ENCODE results near the gene ILKAP.
A peak's percentile ranks its signal among the peaks of the same experiment; 100 is the strongest.

Gene ILKAP

GRCh38 chr2:238243496-238244076 lies 40.1 kb upstream of the ILKAP start:
- no peak overlapping the region for H3K4me3 ChIP-seq (ENCODE audit: low read depth in 1 of 5, low read length in 5 of 5)
- H3K27me3 ChIP-seq (ENCODE audit: control insufficient read depth in 5 of 5, insufficient read depth in 4 of 5, low read length in 5 of 5): peaks cover 0 to 10% (median 4%) of the 10 kb centered on the region in 5 donors
- no peak overlapping the region for H3K9ac ChIP-seq (ENCODE audit: low read length in 5 of 5)
- peaks cover 8 to 41% (median 24%) of the 10 kb centered on the region in 5 donors for H3K4me1 ChIP-seq (ENCODE audit: control insufficient read depth in 5 of 5, insufficient read depth in 5 of 5, low read length in 5 of 5)
- H3K36me3 ChIP-seq (ENCODE audit: control insufficient read depth in 5 of 5, insufficient read depth in 5 of 5, low read length in 5 of 5): peaks cover 7 to 35% (median 30%) of the 10 kb centered on the region in 5 donors
- no peak overlapping the region for H3K27ac ChIP-seq (ENCODE audit: low read depth, low read length)
- H3K9me3 ChIP-seq (ENCODE audit: control insufficient read depth in 5 of 5, low read length in 5 of 5): peaks cover 0 to 3% (median 0%) of the 10 kb centered on the region in 5 donors

GRCh38 chr2:238242731-238243495 lies 39.4 kb upstream of the ILKAP start:
- H3K27ac ChIP-seq (ENCODE audit: low read depth, low read length): no peak overlapping the region
- no peak overlapping the region for H3K9ac ChIP-seq (ENCODE audit: low read length in 5 of 5)
- peaks cover 0 to 3% (median 0%) of the 10 kb centered on the region in 5 donors for H3K9me3 ChIP-seq (ENCODE audit: control insufficient read depth in 5 of 5, low read length in 5 of 5)
- peaks cover 0 to 13% (median 4%) of the 10 kb centered on the region in 5 donors for H3K27me3 ChIP-seq (ENCODE audit: control insufficient read depth in 5 of 5, insufficient read depth in 4 of 5, low read length in 5 of 5)
- peak overlapping the region in 1 of 5 donors; percentile 29 for H3K4me3 ChIP-seq (ENCODE audit: low read depth in 1 of 5, low read length in 5 of 5)
- H3K36me3 ChIP-seq (ENCODE audit: control insufficient read depth in 5 of 5, insufficient read depth in 5 of 5, low read length in 5 of 5): peaks cover 7 to 31% (median 27%) of the 10 kb centered on the region in 5 donors
- peaks cover 8 to 37% (median 24%) of the 10 kb centered on the region in 5 donors for H3K4me1 ChIP-seq (ENCODE audit: control insufficient read depth in 5 of 5, insufficient read depth in 5 of 5, low read length in 5 of 5)

GRCh38 chr2:238241970-238242369 lies 38.5 kb upstream of the ILKAP start:
- Histone ChIP-seq H3K36me3 (ENCODE audit: control insufficient read depth in 5 of 5, insufficient read depth in 5 of 5, low read length in 5 of 5) (peaks cover 7 to 21% (median 18%) of the 10 kb centered on the region in 5 donors), H3K4me1 (ENCODE audit: control insufficient read depth in 5 of 5, insufficient read depth in 5 of 5, low read length in 5 of 5) (peaks cover 8 to 36% (median 24%) of the 10 kb centered on the region in 5 donors), H3K27me3 (ENCODE audit: control insufficient read depth in 5 of 5, insufficient read depth in 4 of 5, low read length in 5 of 5) (peaks cover 0 to 13% (median 10%) of the 10 kb centered on the region in 5 donors), H3K27ac (ENCODE audit: low read depth, low read length) (no peak overlapping the region), H3K9me3 (ENCODE audit: control insufficient read depth in 5 of 5, low read length in 5 of 5) (peaks cover 0 to 3% (median 0%) of the 10 kb centered on the region in 5 donors), H3K4me3 (ENCODE audit: low read depth in 1 of 5, low read length in 5 of 5) (no peak overlapping the region), H3K9ac (ENCODE audit: low read length in 5 of 5) (no peak overlapping the region)

GRCh38 chr2:238240757-238241711 lies 37.5 kb upstream of the ILKAP start:
- Histone ChIP-seq H3K4me1 (ENCODE audit: control insufficient read depth in 5 of 5, insufficient read depth in 5 of 5, low read length in 5 of 5) (peaks cover 8 to 36% (median 24%) of the 10 kb centered on the region in 5 donors), H3K36me3 (ENCODE audit: control insufficient read depth in 5 of 5, insufficient read depth in 5 of 5, low read length in 5 of 5) (peaks cover 5 to 17% (median 11%) of the 10 kb centered on the region in 5 donors), H3K4me3 (ENCODE audit: low read depth in 1 of 5, low read length in 5 of 5) (no peak overlapping the region), H3K9me3 (ENCODE audit: control insufficient read depth in 5 of 5, low read length in 5 of 5) (peaks cover 0 to 3% (median 0%) of the 10 kb centered on the region in 5 donors), H3K9ac (ENCODE audit: low read length in 5 of 5) (no peak overlapping the region), H3K27me3 (ENCODE audit: control insufficient read depth in 5 of 5, insufficient read depth in 4 of 5, low read length in 5 of 5) (peaks cover 0 to 13% (median 10%) of the 10 kb centered on the region in 5 donors), H3K27ac (ENCODE audit: low read depth, low read length) (no peak overlapping the region)

- Histone ChIP-seq H3K4me3 (ENCODE audit: low read depth in 1 of 5, low read length in 5 of 5) (peak within 1 kb of the TSS in 4 of 5 donors; percentile 54 to 72 (median 63)), H3K27ac (ENCODE audit: low read depth, low read length) (no peak within 1 kb of the TSS), H3K9me3 (ENCODE audit: control insufficient read depth in 5 of 5, low read length in 5 of 5) (peaks cover 0 to 3% (median 0%) of the 10 kb centered on the region in 5 donors), H3K27me3 (ENCODE audit: control insufficient read depth in 5 of 5, insufficient read depth in 4 of 5, low read length in 5 of 5) (peaks cover 0 to 13% (median 10%) of the 10 kb centered on the region in 5 donors), H3K4me1 (ENCODE audit: control insufficient read depth in 5 of 5, insufficient read depth in 5 of 5, low read length in 5 of 5) (peaks cover 8 to 36% (median 24%) of the 10 kb centered on the region in 5 donors), H3K36me3 (ENCODE audit: control insufficient read depth in 5 of 5, insufficient read depth in 5 of 5, low read length in 5 of 5) (peaks cover 1 to 8% (median 5%) of the 10 kb centered on the region in 5 donors), H3K9ac (ENCODE audit: low read length in 5 of 5) (no peak within 1 kb of the TSS)
These were observed 36.6 kb upstream of the ILKAP start, which contains the start of gene HES6 for GRCh38 chr2:238239863-238240756. TSS of gene HES6 (minus strand) at chr2:238240038. CDS start at chr2:238239905, 133 bp downstream.

- peaks cover 0 to 13% (median 10%) of the 10 kb centered on the region in 5 donors for H3K27me3 ChIP-seq (ENCODE audit: control insufficient read depth in 5 of 5, insufficient read depth in 4 of 5, low read length in 5 of 5)
- H3K36me3 ChIP-seq (ENCODE audit: control insufficient read depth in 5 of 5, insufficient read depth in 5 of 5, low read length in 5 of 5): peaks cover 0 to 5% (median 3%) of the 10 kb centered on the region in 5 donors
- H3K9me3 ChIP-seq (ENCODE audit: control insufficient read depth in 5 of 5, low read length in 5 of 5): peaks cover 0 to 3% (median 0%) of the 10 kb centered on the region in 5 donors
- no peak overlapping the region for H3K27ac ChIP-seq (ENCODE audit: low read depth, low read length)
- H3K9ac ChIP-seq (ENCODE audit: low read length in 5 of 5): no peak overlapping the region
- H3K4me3 ChIP-seq (ENCODE audit: low read depth in 1 of 5, low read length in 5 of 5): peak overlapping the region in 4 of 5 donors; percentile 54 to 72 (median 63)
- peaks cover 8 to 38% (median 24%) of the 10 kb centered on the region in 5 donors for H3K4me1 ChIP-seq (ENCODE audit: control insufficient read depth in 5 of 5, insufficient read depth in 5 of 5, low read length in 5 of 5)
These were observed 36.0 kb upstream of the ILKAP start for GRCh38 chr2:238239543-238239862.

- Histone ChIP-seq H3K27me3 (ENCODE audit: control insufficient read depth in 5 of 5, insufficient read depth in 4 of 5, low read length in 5 of 5) (peaks cover 0 to 13% (median 10%) of the 10 kb centered on the region in 5 donors), H3K36me3 (ENCODE audit: control insufficient read depth in 5 of 5, insufficient read depth in 5 of 5, low read length in 5 of 5) (peaks cover 0 to under 1% (median 0%) of the 10 kb centered on the region in 5 donors), H3K9me3 (ENCODE audit: control insufficient read depth in 5 of 5, low read length in 5 of 5) (peaks cover 0 to 3% (median 0%) of the 10 kb centered on the region in 5 donors), H3K4me3 (ENCODE audit: low read depth in 1 of 5, low read length in 5 of 5) (peak overlapping the region in 3 of 5 donors; percentile 45 to 72 (median 62)), H3K9ac (ENCODE audit: low read length in 5 of 5) (no peak overlapping the region), H3K4me1 (ENCODE audit: control insufficient read depth in 5 of 5, insufficient read depth in 5 of 5, low read length in 5 of 5) (peaks cover 8 to 41% (median 24%) of the 10 kb centered on the region in 5 donors), H3K27ac (ENCODE audit: low read depth, low read length) (no peak overlapping the region)
These were observed 35.5 kb upstream of the ILKAP start for GRCh38 chr2:238238766-238239542.

GRCh38 chr2:238238311-238238765 lies 34.8 kb upstream of the ILKAP start:
- Histone ChIP-seq H3K4me1 (ENCODE audit: control insufficient read depth in 5 of 5, insufficient read depth in 5 of 5, low read length in 5 of 5) (peaks cover 8 to 38% (median 23%) of the 10 kb centered on the region in 5 donors), H3K36me3 (ENCODE audit: control insufficient read depth in 5 of 5, insufficient read depth in 5 of 5, low read length in 5 of 5) (no peaks in the 10 kb centered on the region), H3K9ac (ENCODE audit: low read length in 5 of 5) (no peak overlapping the region), H3K27ac (ENCODE audit: low read depth, low read length) (no peak overlapping the region), H3K27me3 (ENCODE audit: control insufficient read depth in 5 of 5, insufficient read depth in 4 of 5, low read length in 5 of 5) (peaks cover 0 to 13% (median 10%) of the 10 kb centered on the region in 5 donors), H3K9me3 (ENCODE audit: control insufficient read depth in 5 of 5, low read length in 5 of 5) (peaks cover 0 to 3% (median 0%) of the 10 kb centered on the region in 5 donors), H3K4me3 (ENCODE audit: low read depth in 1 of 5, low read length in 5 of 5) (no peak overlapping the region)
